ENCODE results near the gene INF2. TPM values are rescaled to one million over a fixed set of nuclear protein-coding genes. Genes with fewer than 3 reads are reported as not detected.

INF2 gene
- total RNA-seq, 1 experiment from 2014 or later = 70.8 TPM

GRCh38 chr14:104647467-104648043 is 41.9 kb upstream of the INF2 start:
- peaks cover 5% of the 10 kb centered on the region for H3K27me3 Mint-ChIP-seq (ENCODE audit: insufficient read depth, unreplicated experiment)
- POLR2A ChIA-PET = no interaction called here
- peaks cover 4% of the 10 kb centered on the region; the same call in 1 of the 2 replicates for H3K4me1 ChIP-seq
- TF ChIP-seq CTCF (IDR thresholded peaks at IDR 0.05; ENCODE audit: insufficient read depth in 1 of 2, low read depth in 1 of 2, low read length in 1 of 2, severe bottlenecking in 1 of 2, unreplicated experiment in 1 of 2) = no peak
- H3K27ac Mint-ChIP-seq (ENCODE audit: unreplicated experiment) = no peak overlapping the region
- DNase-seq = no peak
- H3K4me3 ChIP-seq (ENCODE audit: low read depth, low read length) = no peak overlapping the region
- H3K9me3 ChIP-seq = no peaks in the 10 kb centered on the region
- H3K9me3 Mint-ChIP-seq (ENCODE audit: unreplicated experiment) = peaks cover 6% of the 10 kb centered on the region
- H3K36me3 Mint-ChIP-seq (ENCODE audit: insufficient read depth, unreplicated experiment) = no peaks in the 10 kb centered on the region
- no TSS peak for BruUV-seq (replicated peaks)
- intact Hi-C loops (cut with micrococcal nuclease; ENCODE audit: unreplicated experiment) = no loop called here
- no peaks in the 10 kb centered on the region for H3K4me1 Mint-ChIP-seq (ENCODE audit: low read depth, unreplicated experiment)
- no peaks in the 10 kb centered on the region for H3K36me3 ChIP-seq (ENCODE audit: control insufficient read depth, insufficient read depth, low read length)
- CTCF ChIA-PET = no interaction called here
- H3K27me3 ChIP-seq (replicated peaks; ENCODE audit: control insufficient read depth, insufficient read depth, low read length) = no peaks in the 10 kb centered on the region
- no peak overlapping the region for H3K4me3 Mint-ChIP-seq (ENCODE audit: unreplicated experiment)

GRCh38 chr14:104650057-104650980 is 39.1 kb upstream of the INF2 start:
- peak; percentile 99 for TF ChIP-seq CTCF (IDR thresholded peaks at IDR 0.05; ENCODE audit: insufficient read depth in 1 of 2, low read depth in 1 of 2, low read length in 1 of 2, severe bottlenecking in 1 of 2, unreplicated experiment in 1 of 2)
- intact Hi-C loops (cut with micrococcal nuclease; ENCODE audit: unreplicated experiment) = loop anchor here (1.0 to 5.0 kb wide), 2 partner anchors 37 to 58 kb away; partner anchors contain the start of gene INF2
- Histone ChIP-seq H3K27me3 (replicated peaks; ENCODE audit: control insufficient read depth, insufficient read depth, low read length) (no peaks in the 10 kb centered on the region), H3K4me1 (peaks cover 4% of the 10 kb centered on the region; the same call in 1 of the 2 replicates), H3K36me3 (ENCODE audit: control insufficient read depth, insufficient read depth, low read length) (no peaks in the 10 kb centered on the region), H3K9me3 (no peaks in the 10 kb centered on the region), H3K4me3 (ENCODE audit: low read depth, low read length) (peak overlapping the region; percentile 44)
- Mint-ChIP-seq H3K27me3 (ENCODE audit: insufficient read depth, unreplicated experiment) (no peaks in the 10 kb centered on the region), H3K4me3 (ENCODE audit: unreplicated experiment) (peak overlapping the region; percentile 67), H3K27ac (ENCODE audit: unreplicated experiment) (no peak overlapping the region), H3K36me3 (ENCODE audit: insufficient read depth, unreplicated experiment) (peaks cover 6% of the 10 kb centered on the region), H3K4me1 (ENCODE audit: low read depth, unreplicated experiment) (no peaks in the 10 kb centered on the region), H3K9me3 (ENCODE audit: unreplicated experiment) (peaks cover 19% of the 10 kb centered on the region)
- POLR2A ChIA-PET = no interaction called here
- CTCF ChIA-PET = interaction anchor here (1.0 kb wide), 1 partner anchor 37 kb away, joined by 3 read pairs; no protein-coding TSS in a partner anchor
- peak; percentile 59 to 80 for DNase-seq
- no TSS peak for BruUV-seq (replicated peaks)
